HG03558 (cell line): ENCODE results near the gene PLEKHO1.

Source experiments
- ATAC-seq: cut with Tn5 transposase; IDR thresholded peaks from one replicate; pipeline ENCODE4 v1.9.1; 2021; ENCODE audit warnings: moderate number of reproducible peaks; ENCODE audit not compliant: unreplicated experiment; ENCODE audit errors: extremely low read depth

PLEKHO1 gene

DNA sequence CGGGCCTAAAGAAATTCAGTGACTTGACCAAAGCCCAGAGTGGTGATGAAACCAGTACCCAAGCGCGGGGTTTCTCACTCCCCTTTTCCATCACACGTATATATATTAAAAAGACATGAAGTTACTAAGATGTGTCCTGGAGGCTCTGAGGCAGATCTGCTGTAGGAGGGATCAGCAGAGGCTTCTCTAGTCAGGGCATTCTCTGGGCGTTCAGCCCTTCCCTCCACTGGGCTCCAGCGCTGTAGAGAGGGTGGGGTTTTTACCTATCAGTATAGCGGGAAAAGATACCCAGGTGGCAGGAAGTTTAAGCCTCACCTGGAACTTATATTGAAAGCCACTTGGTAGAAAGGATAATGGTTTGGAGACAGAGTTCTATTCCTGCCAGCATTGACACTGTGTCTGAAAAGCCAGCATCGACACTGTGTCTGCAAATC lies 862 bp upstream of the PLEKHO1 start:
- ATAC-seq, result no peak

DNA sequence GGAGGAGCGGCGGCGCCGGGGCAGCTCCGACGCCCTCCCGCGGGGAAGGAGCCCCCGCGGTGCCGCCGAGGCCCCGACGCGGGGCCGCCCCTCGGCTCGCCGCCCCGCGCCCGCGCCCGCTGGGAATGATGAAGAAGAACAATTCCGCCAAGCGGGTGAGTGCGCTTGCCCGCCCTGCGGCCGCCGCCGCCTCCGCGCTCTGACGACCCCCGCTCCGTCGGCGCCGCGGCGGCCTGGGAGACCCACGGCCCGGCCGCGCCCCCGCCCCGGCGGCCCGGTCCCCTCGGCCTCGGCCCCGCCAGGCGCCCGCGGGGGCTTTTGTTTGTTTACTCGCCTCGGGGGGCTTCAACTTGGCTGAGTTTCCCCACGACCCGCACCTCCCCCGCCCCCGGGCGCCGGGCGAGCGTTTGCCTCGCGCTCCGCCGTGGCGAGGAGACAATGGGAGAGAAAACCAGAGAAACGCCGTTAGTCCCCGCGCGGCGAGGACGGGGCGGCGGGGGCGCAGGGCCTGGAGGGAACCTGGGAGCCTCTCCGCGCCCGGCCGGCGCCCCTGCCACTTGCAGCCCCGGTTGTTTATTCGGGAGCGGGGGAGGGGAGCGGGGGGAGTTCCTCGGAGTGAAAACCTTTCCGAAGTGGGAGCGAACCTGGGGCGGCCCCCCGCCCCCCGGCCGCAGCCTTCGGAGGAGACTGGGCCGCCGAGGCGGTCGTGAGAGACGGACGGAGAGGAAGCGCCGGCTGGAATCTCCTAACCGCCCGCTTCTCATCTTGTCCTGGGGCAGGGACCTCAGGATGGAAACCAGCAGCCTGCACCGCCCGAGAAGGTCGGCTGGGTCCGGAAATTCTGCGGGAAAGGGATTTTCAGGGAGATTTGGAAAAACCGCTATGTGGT lies 661 bp downstream of the PLEKHO1 start:
- ATAC-seq, result no peak

- ATAC-seq, result no peak
Observed at GRCh38 chr1:150151291-150152181, 1.8 kb downstream of the PLEKHO1 start.

DNA sequence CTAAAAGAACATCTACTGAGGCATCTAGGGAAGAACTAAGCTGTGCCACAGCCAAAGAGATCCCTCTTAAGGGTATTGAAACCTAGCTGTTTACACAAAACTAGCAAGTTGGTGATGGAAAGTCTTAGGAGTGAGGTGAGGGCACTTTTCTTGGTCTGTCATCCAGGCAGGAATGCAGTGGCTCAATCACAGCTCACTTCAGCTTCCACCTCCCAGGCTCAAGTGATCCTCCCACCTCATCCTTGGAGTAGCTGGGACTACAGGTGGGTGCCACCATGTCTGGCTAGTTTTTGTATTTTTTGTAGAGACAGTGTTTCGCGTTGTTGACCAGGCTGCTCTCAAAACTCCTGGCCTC lies 2.4 kb downstream of the PLEKHO1 start:
- ATAC-seq, result no peak

DNA sequence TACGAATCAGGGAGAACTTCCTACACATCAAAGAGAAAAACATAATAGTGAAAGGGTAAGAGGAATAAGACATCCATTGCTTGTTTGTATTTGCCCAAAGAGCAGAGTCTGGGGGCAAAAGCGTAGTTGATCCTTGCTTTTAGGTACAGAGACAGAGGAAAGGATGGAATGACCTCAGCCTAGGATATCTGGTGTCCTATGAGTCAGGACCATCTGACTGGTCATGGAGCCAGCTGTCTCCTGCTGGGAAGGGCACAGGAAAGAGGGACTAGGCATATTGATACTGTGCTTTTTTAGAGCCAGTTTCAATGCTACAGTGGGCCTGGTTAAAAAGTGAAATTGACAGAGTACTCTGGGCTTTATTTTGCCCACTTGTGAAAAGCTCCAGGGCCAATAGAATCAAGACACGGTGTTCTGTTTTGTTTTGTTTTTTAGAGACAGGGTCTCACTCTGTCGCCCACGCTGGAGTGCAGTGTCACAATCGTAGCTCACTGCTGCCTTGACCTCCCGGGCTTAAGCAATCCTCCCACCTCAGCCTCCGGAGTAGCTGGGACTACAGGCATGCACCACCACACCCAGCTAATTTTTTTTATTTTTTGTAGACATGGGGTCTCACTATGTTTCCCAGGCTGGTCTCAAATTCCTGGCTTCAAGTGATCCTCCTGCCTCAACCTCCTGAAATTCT lies 3.2 kb downstream of the PLEKHO1 start:
- no peak for ATAC-seq

DNA sequence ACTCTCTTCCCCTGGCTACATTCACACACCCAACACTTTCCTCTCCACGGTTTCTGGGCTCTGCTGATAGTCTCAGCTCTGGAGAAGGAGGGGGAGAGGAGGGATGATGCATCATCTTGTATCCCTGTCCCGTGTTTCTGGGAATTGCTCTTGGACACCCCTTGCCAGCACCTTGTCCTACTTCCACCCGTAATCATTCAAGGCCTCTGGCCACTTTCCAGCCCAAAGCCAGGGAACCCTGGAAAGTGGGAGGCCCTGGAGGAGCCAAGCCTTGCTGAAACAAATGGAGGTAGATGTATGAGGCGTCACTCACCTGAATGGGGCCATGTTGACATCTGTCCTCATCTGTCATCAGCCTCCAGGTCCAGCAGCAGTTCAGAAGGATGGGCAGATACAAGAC lies 4.4 kb downstream of the PLEKHO1 start:
- no peak for ATAC-seq

DNA sequence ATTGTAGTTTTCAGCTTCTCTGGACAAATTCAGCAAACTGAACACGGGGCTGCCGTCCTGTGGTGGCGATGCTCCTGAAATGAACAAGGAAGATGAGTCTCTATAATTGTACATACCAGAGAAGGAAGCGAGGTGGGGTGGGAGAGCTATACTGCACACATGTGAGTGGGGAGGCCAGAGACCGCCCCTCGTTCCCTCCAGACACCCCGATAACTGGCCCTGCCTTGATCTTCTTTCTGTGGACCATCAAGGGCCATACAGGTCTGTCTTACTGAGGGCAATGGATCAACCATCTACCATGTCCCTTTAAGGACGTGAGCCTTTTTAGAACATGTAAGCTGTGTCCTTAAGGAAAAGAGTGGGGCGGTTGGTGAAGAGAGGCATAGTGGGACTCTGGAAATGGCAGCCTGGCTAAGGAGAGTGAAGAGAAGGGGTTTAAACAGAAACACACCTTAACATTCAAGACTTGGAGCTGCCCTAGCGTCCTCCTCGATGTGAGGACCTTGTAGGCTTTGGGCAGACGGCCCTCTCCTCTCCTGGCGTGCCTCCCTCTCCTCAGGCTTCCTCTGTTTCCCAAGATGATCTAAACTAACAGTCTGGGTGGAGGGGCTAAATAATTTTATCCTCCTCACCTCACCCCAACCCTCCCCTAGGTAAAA lies 5.8 kb downstream of the PLEKHO1 start:
- ATAC-seq, result no peak

- ATAC-seq, result no peak
Observed at GRCh38 chr1:150156868-150157603, 7.3 kb downstream of the PLEKHO1 start.

DNA sequence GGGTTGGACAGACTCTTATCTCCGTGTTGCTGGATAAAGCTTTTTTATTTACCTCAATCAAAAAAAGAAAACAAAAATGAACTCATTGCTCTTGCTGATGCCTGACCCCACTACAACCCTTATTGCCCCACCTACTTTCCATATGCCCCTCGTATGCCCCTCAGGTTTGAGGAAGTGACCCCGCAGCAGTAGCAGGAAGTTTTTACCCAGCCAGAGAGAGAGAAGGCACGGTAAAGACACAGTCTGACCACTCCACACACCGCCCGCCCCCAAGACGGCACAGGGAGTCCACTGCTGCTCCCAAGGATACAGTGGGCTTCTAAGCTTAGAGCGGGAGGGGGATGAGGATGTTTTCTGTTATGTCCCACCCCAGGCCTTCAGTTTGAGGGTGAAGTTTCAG lies 9.8 kb downstream of the PLEKHO1 start:
- ATAC-seq, result no peak

- no peak for ATAC-seq
Observed at GRCh38 chr1:150160964-150161621, 11.4 kb downstream of the PLEKHO1 start.

DNA sequence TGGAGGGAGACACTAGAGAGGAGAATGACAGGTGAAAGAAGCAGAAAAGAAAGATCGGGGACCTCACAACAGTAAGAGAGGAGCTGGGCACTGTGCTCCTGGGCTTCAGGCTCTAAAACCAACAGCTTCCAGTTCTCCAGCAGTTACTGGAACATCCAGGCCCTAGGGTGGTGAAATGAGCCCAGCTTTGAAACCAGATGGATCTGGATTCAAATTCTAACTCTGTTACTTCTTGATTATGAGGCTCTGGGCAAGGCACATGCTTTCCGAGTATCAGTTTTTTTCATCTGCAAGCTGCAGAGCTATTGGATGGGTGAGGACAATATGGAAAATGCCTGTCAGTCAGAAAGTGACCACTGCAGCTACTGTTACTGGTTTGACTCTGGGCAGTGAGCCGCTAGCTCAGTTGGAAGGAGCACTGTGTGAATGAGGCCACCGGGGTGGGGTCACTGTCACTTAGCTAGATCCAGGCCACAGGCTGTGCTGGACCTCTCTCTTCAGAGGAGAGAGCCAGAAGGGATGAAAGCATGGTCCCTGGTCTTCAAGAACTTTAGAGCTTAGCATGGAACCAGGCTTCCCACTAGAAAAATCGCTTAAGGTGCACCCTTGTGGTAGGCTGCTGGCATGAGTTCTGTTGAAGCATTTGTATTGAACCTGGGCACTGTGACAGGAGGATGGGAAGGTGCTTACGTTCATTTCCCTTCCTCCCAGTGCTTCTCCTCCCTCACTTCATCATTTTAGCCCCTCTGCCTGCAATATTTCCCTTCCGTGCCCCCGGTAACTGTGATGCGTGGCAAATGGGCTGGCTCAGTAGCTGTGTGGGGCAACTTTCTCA lies 12.2 kb downstream of the PLEKHO1 start:
- no peak for ATAC-seq

DNA sequence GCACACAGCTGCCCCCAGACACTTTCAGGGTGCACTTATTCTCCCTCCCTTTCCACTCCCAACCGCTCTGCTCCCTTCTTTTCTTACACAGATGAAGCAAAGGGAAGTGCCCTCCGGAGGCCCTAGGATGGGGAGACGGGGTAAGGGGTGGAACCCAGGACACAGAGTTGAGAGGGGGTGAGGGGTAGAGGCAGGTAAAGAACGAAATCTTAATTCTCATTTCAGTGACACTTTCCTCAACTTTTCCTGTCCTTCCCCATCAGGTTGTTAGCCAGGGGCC lies 12.8 kb downstream of the PLEKHO1 start:
- no peak for ATAC-seq

DNA sequence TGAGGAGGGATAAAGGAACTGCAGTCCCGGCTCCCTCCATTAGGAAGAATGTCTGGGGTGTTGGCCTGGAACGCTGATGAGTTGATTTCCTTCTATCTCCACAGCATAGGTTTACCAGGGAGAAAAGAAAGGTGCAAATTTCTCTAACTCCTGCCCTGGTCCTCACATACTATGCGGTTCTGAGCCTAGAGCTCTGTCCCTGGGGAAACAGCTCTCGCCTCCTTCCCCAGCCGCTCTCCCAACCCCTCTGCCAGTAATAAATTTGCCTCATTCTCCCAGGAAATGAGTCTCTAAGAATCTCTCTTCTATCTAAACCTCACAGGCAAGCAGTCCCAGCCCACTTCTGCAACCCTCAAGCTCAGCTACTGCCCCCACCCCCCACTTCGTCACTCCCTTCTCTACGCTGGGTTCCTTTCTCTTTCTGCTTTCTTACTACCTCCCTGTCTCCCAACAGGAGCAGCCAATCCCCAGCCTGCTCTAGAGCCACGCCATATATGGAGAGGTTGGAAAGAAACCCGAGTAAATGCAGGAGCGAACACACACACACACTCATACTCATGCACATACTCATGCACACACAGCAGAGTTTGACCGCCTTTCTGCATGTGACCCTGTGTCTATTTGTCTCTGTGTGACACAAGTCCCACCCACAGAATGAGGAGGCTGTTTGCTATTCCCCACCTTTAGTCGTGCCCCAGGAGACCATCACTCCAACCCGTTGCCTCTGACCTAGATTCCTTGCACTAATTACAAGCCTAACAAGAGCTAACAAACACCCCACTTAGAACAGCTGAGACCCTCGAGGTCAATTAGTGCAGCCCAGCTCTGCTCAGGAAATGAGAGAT lies 13.4 kb downstream of the PLEKHO1 start:
- no peak for ATAC-seq

- no peak for ATAC-seq
Observed at GRCh38 chr1:150164224-150164623, 14.5 kb downstream of the PLEKHO1 start.

GRCh38 chr1:150164779-150165178 lies 15.1 kb downstream of the PLEKHO1 start:
- no peak for ATAC-seq

- no peak for ATAC-seq
Observed at GRCh38 chr1:150165622-150166612, 16.2 kb downstream of the PLEKHO1 start.
